ENCODE data around the gene AURKB. TPM values are rescaled to one million over a fixed set of nuclear protein-coding genes. Genes with fewer than 3 reads are reported as not detected.

The AURKB gene
- total and polyA plus RNA-seq, 2 of the 13 experiments (the other 11 are each of a cell fraction or from before 2014, with no cell fraction given) = 29.5 to 75.3 TPM

- TF ChIP-seq PRDM10 (CRISPR knock-in tag; IDR thresholded peaks at IDR 0.05; ENCODE audit: low read depth) = no peak
- TF ChIP-seq ARNTL (CRISPR knock-in tag; IDR thresholded peaks at IDR 0.05) = 0 out of 2 replicates have a peak, but pooled peaks have one; percentile 2
- TF ChIP-seq FOXC1 (CRISPR knock-in tag; IDR thresholded peaks at IDR 0.05; ENCODE audit: borderline replicate concordance) = 0 out of 2 replicates have a peak, but pooled peaks have one; percentile 25
- peak; percentile 20; the same call in 1 of the 2 replicates for TF ChIP-seq NAIF1 (CRISPR knock-in tag; IDR thresholded peaks at IDR 0.05; ENCODE audit: borderline replicate concordance)
- TF ChIP-seq ZNF574 (CRISPR knock-in tag; IDR thresholded peaks at IDR 0.05) = peak; percentile 24; the same call in 1 of the 2 replicates
- TF ChIP-seq ZNF547 (CRISPR knock-in tag; IDR thresholded peaks at IDR 0.05) = 0 out of 2 replicates have a peak, but pooled peaks have one; percentile 5
- TF ChIP-seq FOXA3 (CRISPR knock-in tag; IDR thresholded peaks at IDR 0.05) = 0 out of 2 replicates have a peak, but pooled peaks have one; percentile 11
- peak; percentile 59 for TF ChIP-seq ZFY (CRISPR knock-in tag; IDR thresholded peaks at IDR 0.05)
- no peak for TF ChIP-seq SMARCC2 (IDR thresholded peaks at IDR 0.05)
- TF ChIP-seq KAT7 (CRISPR knock-in tag; IDR thresholded peaks at IDR 0.05; ENCODE audit: borderline replicate concordance) = no peak
- TF ChIP-seq ZNF121 (CRISPR knock-in tag; IDR thresholded peaks at IDR 0.05) = no peak
- TF ChIP-seq HBP1 (CRISPR knock-in tag; IDR thresholded peaks at IDR 0.05; ENCODE audit: low read depth) = no peak
- no peak for TF ChIP-seq CSRNP2 (CRISPR knock-in tag; conservative IDR thresholded peaks at IDR 0.05; ENCODE audit: low read depth)
- no peak for TF ChIP-seq ZKSCAN1 (IDR thresholded peaks at IDR 0.05; ENCODE audit: low read length)
These were observed 13.2 kb upstream of the AURKB start (continued) for GRCh38 chr17:8223356-8224126.

Measured in HepG2 (cell line).